Colonic mucosa (tissue), 4 donors: Measurements from ENCODE around the gene TRPM2. TPM values are rescaled to one million over a fixed set of nuclear protein-coding genes. Genes with fewer than 3 reads are reported as not detected.

Experiments used
- DNase-seq: peaks from one replicate; pipeline ENCODE4 v3.0.0-alpha.2; 2020
- H3K27ac ChIP-seq: fragments of 200-600 bp; one replicate; pipeline ENCODE4 v1.8.0; 2021
- H3K27me3 ChIP-seq: fragments of 200-600 bp; one replicate; pipeline ENCODE4 v1.8.0; 2021
- H3K36me3 ChIP-seq: fragments of 200-600 bp; one replicate; pipeline ENCODE4 v1.8.0; 2021
- H3K4me1 ChIP-seq: fragments of 200-600 bp; one replicate; pipeline ENCODE4 v1.8.0; 2021; ENCODE audit warnings: mild to moderate bottlenecking
- H3K4me3 ChIP-seq: fragments of 200-600 bp; one replicate; pipeline ENCODE4 v1.8.0; 2021
- H3K9ac ChIP-seq, 2 donors: one replicate each; pipeline ENCODE4 v1.7.0; 2013; ENCODE audit warnings: control low read depth in 2 of 2, low read depth in 2 of 2, low read length in 2 of 2
- H3K9me3 ChIP-seq: fragments of 200-600 bp; one replicate; pipeline ENCODE4 v1.8.0; 2021
- CTCF ChIP-seq: fragments of 200-600 bp; IDR thresholded peaks from one replicate; pipeline ENCODE4 v1.8.0; 2022; ENCODE audit warnings: antibody characterized with exemption, mild to moderate bottlenecking
- intact Hi-C: fragments of 100-400 bp; cut with DNase I; formaldehyde crosslinking; loops from one replicate; pipeline ENCODE4 v1.14.1; 2022
- total RNA-seq, 2 donors: library from RNA; stranded (reverse); fragmentation: NEBNext Ultra II Directional in 1 of 2; extraction: Animal tissue kit (Norgen Biotek cat#: 25700) in 1 of 2; gene quantifications; one replicate each; pipeline ENCODE4 v1.2.1, GENCODE V29; 2021
- donor health status: healthy.
- donor health status: DM: no; HTN: no; CAD: no.
- donor health status: DM: no; HTN: no; CAD: no.

The TRPM2 gene
- total RNA-seq, 2 donors from 2014 or later: 2.6 to 4.2 TPM

GRCh38 chr21:44487831-44488230 lies 134.4 kb downstream of the TRPM2 start:
- no peak overlapping the region for H3K27ac ChIP-seq
- no peaks in the 10 kb centered on the region for H3K4me1 ChIP-seq
- H3K36me3 ChIP-seq: no peaks in the 10 kb centered on the region
- no peak overlapping the region for H3K9ac ChIP-seq
- H3K9me3 ChIP-seq: no peaks in the 10 kb centered on the region
- H3K27me3 ChIP-seq: no peaks in the 10 kb centered on the region
- intact Hi-C loops: no loop called here
- no peak for DNase-seq
- no peak overlapping the region for H3K4me3 ChIP-seq
- TF ChIP-seq CTCF: peak; percentile 35

- no peak for TF ChIP-seq CTCF
- no peak overlapping the region for H3K27ac ChIP-seq
- intact Hi-C loops: no loop called here
- no peaks in the 10 kb centered on the region for H3K4me1 ChIP-seq
- no peaks in the 10 kb centered on the region for H3K9me3 ChIP-seq
- H3K9ac ChIP-seq: no peak overlapping the region
- H3K36me3 ChIP-seq: no peaks in the 10 kb centered on the region
- DNase-seq: no peak
- no peak overlapping the region for H3K4me3 ChIP-seq
- H3K27me3 ChIP-seq: no peaks in the 10 kb centered on the region
Measured at GRCh38 chr21:44489962-44490361, 136.5 kb downstream of the TRPM2 start.

GRCh38 chr21:44490405-44490804 lies 137.0 kb downstream of the TRPM2 start:
- intact Hi-C loops: no loop called here
- no peak for DNase-seq

GRCh38 chr21:44490816-44491215 lies 137.4 kb downstream of the TRPM2 start:
- DNase-seq: no peak
- H3K4me3 ChIP-seq: no peak overlapping the region

More at GRCh38 chr21:44490405-44490804, 137.0 kb downstream of the TRPM2 start:
- no peak for TF ChIP-seq CTCF
- Histone ChIP-seq H3K9ac (no peak overlapping the region), H3K4me1 (no peaks in the 10 kb centered on the region), H3K9me3 (no peaks in the 10 kb centered on the region), H3K27me3 (no peaks in the 10 kb centered on the region), H3K36me3 (no peaks in the 10 kb centered on the region), H3K27ac (no peak overlapping the region), H3K4me3 (no peak overlapping the region)

More at GRCh38 chr21:44490816-44491215, 137.4 kb downstream of the TRPM2 start:
- H3K27me3 ChIP-seq: no peaks in the 10 kb centered on the region
- intact Hi-C loops: no loop called here
- H3K27ac ChIP-seq: no peak overlapping the region
- no peaks in the 10 kb centered on the region for H3K9me3 ChIP-seq
- TF ChIP-seq CTCF: no peak
- no peak overlapping the region for H3K9ac ChIP-seq
- H3K4me1 ChIP-seq: no peaks in the 10 kb centered on the region
- H3K36me3 ChIP-seq: no peaks in the 10 kb centered on the region

Other genes starting within 250 kb of the TRPM2 start
- gene PWP2, start 246.2 kb upstream of the TRPM2 start, total RNA-seq: 1 to 10 TPM; 2.3 to 3.1 TPM
- 10 to 100 TPM in 1 of 2 donors, 1 to 10 TPM in 1; 6.5 to 10.6 TPM for gene GATD3, start 219.9 kb upstream of the TRPM2 start, total RNA-seq
- gene ICOSLG, start 112.7 kb upstream of the TRPM2 start, total RNA-seq: 1 to 10 TPM; 4.0 to 4.9 TPM
- gene DNMT3L, start 91.7 kb upstream of the TRPM2 start, total RNA-seq: not detected
- gene AIRE, start 67.7 kb upstream of the TRPM2 start, total RNA-seq: under 1 TPM in 1 of 2 donors, not detected in 1; 0.11 TPM
- gene PFKL, start 53.6 kb upstream of the TRPM2 start, total RNA-seq: 100 to 1,000 TPM; 300 to 332 TPM
- 10 to 100 TPM; 19.8 to 21.4 TPM for gene CFAP410, start 14.2 kb upstream of the TRPM2 start, total RNA-seq
- 1 to 10 TPM; 2.0 to 2.7 TPM for gene LRRC3, start 101.9 kb downstream of the TRPM2 start, total RNA-seq
- gene KRTAP10-1, start 186.6 kb downstream of the TRPM2 start, total RNA-seq: not detected
- gene KRTAP10-2, start 197.9 kb downstream of the TRPM2 start, total RNA-seq: not detected
- gene KRTAP10-3, start 205.2 kb downstream of the TRPM2 start, total RNA-seq: not detected
- gene KRTAP10-4, start 220.1 kb downstream of the TRPM2 start, total RNA-seq: not detected
- gene KRTAP10-5, start 227.0 kb downstream of the TRPM2 start, total RNA-seq: not detected
- gene KRTAP10-6, start 238.9 kb downstream of the TRPM2 start, total RNA-seq: not detected
- gene KRTAP10-7, start 247.0 kb downstream of the TRPM2 start, total RNA-seq: not detected